Measurements from ENCODE around the gene JARID2.
"Not testable (repeated sequence)": the region's sequence is repeated elsewhere in the genome, so short reads cannot be mapped to it uniquely, and the experiment has no call there.

JARID2 gene

GRCh38 chr6:15309611-15310283 is 63.9 kb downstream of the JARID2 start:
- DNase-seq (ENCODE audit: low spot score) = no peak

- DNase-seq (ENCODE audit: low spot score) = no peak
Observed at GRCh38 chr6:15310680-15311079, 64.8 kb downstream of the JARID2 start.

GRCh38 chr6:15312500-15312899 is 66.6 kb downstream of the JARID2 start:
- DNase-seq (ENCODE audit: low spot score) = no peak

- no peak for DNase-seq (ENCODE audit: low spot score)
Observed at GRCh38 chr6:15313367-15313766, 67.5 kb downstream of the JARID2 start.

- no peak for DNase-seq (ENCODE audit: low spot score)
Observed at GRCh38 chr6:15316754-15317153, 70.9 kb downstream of the JARID2 start.

GRCh38 chr6:15317251-15317650 is 71.4 kb downstream of the JARID2 start:
- no peak for DNase-seq (ENCODE audit: low spot score)

- DNase-seq (ENCODE audit: low spot score) = no peak
Observed at GRCh38 chr6:15317934-15318902, 72.3 kb downstream of the JARID2 start.

GRCh38 chr6:15319677-15320076 is 73.8 kb downstream of the JARID2 start:
- no peak for DNase-seq (ENCODE audit: low spot score)

GRCh38 chr6:15320693-15321092 is 74.8 kb downstream of the JARID2 start:
- no peak for DNase-seq (ENCODE audit: low spot score)

- no peak for DNase-seq (ENCODE audit: low spot score)
Observed at GRCh38 chr6:15322184-15322583, 76.3 kb downstream of the JARID2 start.

- DNase-seq (ENCODE audit: low spot score) = no peak
Observed at GRCh38 chr6:15322781-15323536, 77.1 kb downstream of the JARID2 start.

- not testable (repeated sequence) for DNase-seq (ENCODE audit: low spot score)
Observed at GRCh38 chr6:15323611-15324010, 77.7 kb downstream of the JARID2 start.

- no peak for DNase-seq (ENCODE audit: low spot score)
Observed at GRCh38 chr6:15324427-15324985, 78.6 kb downstream of the JARID2 start.

GRCh38 chr6:15325540-15325955 is 79.7 kb downstream of the JARID2 start:
- DNase-seq (ENCODE audit: low spot score) = no peak

GRCh38 chr6:15326067-15326614 is 80.3 kb downstream of the JARID2 start:
- DNase-seq (ENCODE audit: low spot score) = no peak

GRCh38 chr6:15327271-15327670 is 81.4 kb downstream of the JARID2 start:
- DNase-seq (ENCODE audit: low spot score) = peak; percentile 17

- no peak for DNase-seq (ENCODE audit: low spot score)
Observed at GRCh38 chr6:15329197-15329671, 83.4 kb downstream of the JARID2 start.

GRCh38 chr6:15330174-15330944 is 84.5 kb downstream of the JARID2 start:
- peak; percentile 8 for DNase-seq (ENCODE audit: low spot score)

GRCh38 chr6:15331143-15331542 is 85.3 kb downstream of the JARID2 start:
- DNase-seq (ENCODE audit: low spot score) = no peak

- no peak for DNase-seq (ENCODE audit: low spot score)
Observed at GRCh38 chr6:15331629-15332251, 85.9 kb downstream of the JARID2 start.
